HG02885 (cell line): ENCODE results near the gene XPA.
"Not testable (repeated sequence)": the region's sequence is repeated elsewhere in the genome, so short reads cannot be mapped to it uniquely, and the experiment has no call there.

Experiments
- ATAC-seq: cut with Tn5 transposase; IDR thresholded peaks from one replicate; pipeline ENCODE4 v1.9.1; 2021; ENCODE audit warnings: mild to moderate bottlenecking; ENCODE audit not compliant: unreplicated experiment, poor library complexity

XPA gene

DNA sequence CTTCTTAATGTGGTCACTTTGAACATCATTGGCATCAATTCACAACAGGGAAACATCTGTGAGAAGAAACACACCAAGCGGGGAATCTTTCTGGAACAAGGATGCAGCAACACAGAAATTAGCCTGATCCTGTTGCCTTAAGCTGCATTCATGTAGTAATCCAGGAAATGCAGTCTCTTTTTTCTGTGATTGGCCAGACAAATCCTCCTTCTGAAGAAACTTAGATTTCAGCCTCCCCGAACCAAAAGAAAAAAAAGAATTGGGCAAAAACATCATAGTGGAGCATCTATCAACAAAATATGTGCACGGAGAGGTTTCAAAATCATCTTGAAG is 7.2 kb upstream of the XPA start:
- no peak for ATAC-seq

GRCh38 chr9:97703437-97704344 is 6.6 kb upstream of the XPA start:
- ATAC-seq, result no peak

GRCh38 chr9:97699824-97700223 is 2.7 kb upstream of the XPA start:
- ATAC-seq, result not testable (repeated sequence)

- not testable (repeated sequence) for ATAC-seq
Observed at GRCh38 chr9:97699281-97699680, 2.1 kb upstream of the XPA start.

DNA sequence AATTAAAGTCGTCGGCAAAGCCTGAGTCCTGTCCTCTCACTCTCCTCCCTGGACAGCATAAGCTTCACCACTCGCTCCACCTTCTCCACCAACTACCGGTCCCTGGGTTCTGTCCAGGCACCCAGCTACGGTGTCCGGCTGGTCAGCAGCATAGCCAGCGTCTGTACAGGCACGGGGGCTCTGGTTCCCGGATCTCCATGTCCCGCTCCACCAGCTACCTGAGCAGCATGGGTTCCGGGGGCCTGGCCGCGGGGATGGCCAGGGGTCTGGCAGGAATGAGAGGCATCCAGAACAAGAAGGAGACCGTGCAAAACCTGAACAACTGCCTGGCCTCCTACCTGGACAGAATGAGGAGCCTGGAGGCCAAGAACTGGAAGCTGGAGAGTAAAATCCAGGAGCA is 1.7 kb upstream of the XPA start:
- no peak for ATAC-seq

DNA sequence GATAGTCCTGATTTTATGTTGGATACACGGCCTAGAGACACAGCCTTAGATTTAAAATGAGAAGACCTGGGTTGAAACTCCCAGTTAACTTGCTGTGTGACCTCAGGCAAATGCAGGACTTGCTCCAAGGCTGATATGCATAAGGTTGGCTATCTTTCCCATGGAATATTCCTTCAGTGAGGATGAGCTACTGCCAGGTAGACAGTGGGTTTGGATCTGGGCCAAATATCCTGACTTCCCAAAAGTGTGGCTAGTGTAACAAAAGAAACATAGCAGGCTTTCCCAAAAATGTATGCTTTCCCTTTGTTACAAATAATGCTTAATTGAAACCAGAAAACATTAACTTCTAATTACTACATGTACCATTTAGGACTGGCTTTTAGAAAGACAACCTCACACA is 697 bp upstream of the XPA start:
- no peak for ATAC-seq

- no peak for ATAC-seq
Observed at GRCh38 chr9:97695995-97696802, 941 bp downstream of the XPA start.

DNA sequence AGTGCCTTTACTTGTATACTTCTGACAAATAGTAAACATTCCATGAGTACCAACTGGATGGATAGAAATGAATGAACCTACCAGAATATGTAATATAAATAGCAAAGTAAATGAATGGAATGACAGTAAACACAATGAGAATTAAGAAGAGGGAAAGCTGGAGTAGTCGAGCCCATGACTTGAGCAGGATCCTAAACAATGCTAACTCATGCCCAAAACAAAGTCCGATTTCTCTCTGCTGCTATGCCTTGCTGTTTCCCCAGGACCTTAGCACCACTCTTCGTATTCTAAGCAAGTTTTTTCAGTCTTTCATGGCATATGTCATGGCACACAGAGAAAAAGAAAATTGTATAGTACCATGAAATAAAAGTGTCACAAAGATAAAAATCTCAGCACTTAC is 1.8 kb downstream of the XPA start:
- ATAC-seq, result no peak

GRCh38 chr9:97694769-97695168 is 2.4 kb downstream of the XPA start:
- no peak for ATAC-seq

- ATAC-seq, result no peak
Observed at GRCh38 chr9:97689401-97690180, 7.5 kb downstream of the XPA start.

DNA sequence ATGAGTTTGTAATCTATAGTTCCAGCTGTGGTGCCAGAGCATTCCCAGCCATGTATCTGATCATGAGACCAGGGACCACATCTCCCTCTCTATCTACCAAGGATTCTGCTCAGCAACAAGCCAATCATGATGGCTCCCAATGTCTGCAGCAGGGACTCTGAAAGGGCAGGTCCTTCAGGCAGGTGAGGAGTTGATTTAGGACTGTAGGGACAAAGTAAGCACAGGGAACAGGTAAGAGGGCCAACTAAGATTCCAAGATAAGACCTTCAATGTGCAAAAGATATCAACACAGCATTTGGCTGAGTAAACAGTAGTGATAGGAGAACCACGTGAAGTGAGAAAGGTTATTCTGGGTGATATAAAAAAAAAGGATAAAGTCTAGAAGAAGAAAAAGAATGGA is 8.5 kb downstream of the XPA start:
- ATAC-seq, result no peak

- no peak for ATAC-seq
Observed at GRCh38 chr9:97682242-97682641, 14.9 kb downstream of the XPA start.

DNA sequence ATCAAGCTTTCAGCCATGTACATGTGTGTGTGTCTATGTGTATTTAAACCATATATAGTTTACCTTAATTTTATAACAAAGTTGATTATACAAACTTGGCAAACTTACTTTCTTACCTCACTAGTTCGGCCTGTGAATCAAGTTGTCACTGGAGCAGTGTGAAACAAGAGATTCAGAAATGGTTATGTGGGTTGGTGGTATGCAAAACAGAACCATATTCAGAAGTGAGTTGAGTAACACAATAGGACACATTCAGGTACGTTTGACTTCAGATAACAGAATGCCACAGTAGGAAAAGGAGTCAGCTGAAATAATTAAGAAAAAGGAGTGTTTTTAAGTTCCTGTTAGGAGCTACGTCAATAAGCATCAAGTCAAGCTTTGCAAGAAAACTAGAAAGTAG is 21.5 kb downstream of the XPA start:
- peak; percentile 79 for ATAC-seq

DNA sequence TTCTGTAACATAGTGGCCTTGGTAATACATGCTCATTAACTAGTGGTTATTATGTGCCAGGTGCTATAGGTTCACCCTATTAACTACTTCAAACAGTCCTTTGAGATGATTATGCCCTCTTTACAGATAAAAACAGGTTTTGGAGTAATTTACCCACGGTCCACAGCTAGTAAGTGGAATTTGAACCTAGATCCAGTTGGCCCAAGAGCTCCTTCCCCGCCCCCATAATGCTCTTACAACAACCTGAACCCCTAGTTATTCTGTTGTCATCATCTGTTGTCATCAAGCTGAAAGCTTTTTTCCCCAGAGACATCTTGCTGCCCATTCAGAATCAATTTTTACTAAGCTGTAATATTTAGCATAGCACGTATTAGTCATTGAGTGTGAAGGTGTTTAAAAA is 23.2 kb downstream of the XPA start:
- ATAC-seq, result no peak

DNA sequence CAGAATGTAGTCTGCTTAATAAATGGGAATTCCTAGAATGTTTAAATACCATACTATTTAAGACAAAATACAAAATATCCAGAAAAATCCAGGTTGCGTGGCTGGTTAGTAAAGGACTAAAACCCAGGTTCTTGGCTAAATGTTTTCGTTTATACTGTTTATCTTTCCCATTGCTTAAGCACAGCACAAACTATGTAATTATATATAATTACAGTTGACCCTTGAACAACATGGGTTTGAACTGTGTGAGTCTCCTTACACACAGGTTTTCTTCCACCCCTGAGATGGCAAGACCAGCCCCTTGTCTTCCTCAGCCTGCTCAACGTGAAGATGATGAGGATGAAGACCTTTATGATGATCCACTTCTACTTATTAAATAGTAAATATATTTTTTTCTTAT is 24.7 kb downstream of the XPA start:
- ATAC-seq, result no peak

DNA sequence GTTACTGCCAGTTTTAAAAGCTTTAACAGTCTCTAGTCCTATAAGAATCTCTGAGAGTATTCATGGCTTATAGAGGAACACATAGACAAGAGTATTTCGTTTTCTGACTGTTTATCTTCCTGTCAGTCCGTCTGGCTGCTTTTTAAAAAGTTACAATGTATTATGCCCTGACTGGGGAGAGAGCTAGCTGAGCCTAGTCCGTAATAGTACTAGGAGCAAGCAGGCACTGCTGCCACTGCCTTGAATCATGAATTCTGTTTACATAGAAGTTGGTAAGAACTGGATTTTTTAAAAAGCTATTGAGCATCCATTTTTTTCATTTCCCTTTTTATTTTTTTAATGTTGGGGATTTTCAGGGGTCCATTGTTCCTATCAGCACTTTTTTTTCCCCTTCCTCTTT is 26.6 kb downstream of the XPA start:
- ATAC-seq, result no peak

DNA sequence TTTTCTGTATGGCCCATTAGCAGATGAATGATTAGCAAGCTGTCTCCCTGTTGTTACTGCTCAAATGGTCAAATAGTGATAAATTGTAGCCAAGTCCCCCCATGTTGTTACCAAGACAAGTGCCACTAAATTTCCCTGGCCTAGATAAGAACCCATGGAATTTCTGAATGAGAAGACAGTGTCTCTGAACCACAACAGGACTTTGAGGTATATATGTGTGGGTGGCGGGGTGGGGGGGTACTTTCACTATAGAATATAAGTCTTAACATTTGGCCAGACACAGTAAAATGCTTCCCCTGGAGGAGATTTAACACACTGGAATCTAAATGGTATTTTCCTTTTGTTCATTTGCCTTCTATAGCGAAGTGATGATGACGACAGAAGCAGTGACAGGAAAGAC is 28.7 kb downstream of the XPA start:
- ATAC-seq, result no peak

DNA sequence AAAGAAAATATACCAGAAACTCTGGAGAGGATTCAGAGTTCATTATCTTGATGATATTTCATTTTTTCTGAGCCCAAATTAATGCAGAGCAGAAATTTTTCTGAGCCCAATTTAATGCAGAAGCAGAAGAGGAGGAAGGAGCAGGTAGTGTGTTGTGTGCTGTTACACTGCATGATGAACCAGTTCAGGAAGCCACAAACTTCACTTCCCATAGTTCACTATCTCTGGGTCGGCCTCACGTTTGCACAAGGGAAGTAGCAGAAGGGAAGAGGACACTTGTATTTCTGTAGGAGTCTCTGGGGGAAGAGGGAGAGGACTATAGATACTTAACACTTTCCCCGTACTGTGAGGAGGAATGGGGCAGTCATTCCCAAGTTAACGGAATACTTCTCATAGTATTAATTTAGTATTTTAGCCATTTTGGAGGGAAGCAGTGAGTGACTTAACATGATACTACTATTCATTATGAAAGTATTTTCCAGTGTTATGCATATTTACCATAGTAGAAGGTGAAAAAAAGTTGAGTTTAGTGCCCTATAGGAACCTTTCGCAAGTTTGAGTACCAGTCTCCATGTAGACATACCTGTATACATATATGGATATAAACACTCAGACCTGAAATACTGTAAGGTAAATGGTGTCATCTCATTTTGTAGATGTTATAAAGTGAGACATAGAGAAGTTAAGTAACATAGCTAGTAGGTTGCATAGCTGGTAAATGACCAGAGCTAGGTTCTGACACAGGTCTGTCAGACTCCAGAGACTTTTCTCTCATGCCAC is 30.0 kb downstream of the XPA start:
- no peak for ATAC-seq

- ATAC-seq, result no peak
Observed at GRCh38 chr9:97665742-97666141, 31.4 kb downstream of the XPA start.

DNA sequence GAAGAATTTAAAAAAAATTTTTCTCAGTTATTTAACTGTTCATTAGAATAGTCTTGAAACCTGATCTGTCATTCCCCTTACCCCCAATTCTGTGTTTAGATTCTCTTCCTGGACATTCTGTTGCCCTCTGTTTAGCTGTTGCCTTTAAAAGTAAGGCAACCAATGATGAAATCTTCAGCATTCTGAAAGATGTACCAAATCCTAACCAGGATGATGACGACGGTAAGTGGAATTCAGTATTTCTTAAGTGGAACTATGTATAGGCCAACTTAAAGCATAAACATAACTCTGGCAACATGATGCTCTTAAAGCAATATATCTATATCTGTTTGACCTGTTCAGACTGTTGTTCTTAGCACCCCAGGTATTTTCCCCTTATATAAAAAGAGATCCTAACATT is 36.3 kb downstream of the XPA start:
- no peak for ATAC-seq
